Neural cell (in vitro differentiated cells): Measurements from ENCODE around the gene NOS1AP. TPM values are rescaled to one million over a fixed set of nuclear protein-coding genes. Genes with fewer than 3 reads are reported as not detected.

ENCODE experiments used
- H2AFZ ChIP-seq: fragments of 200-600, 300-800 bp; sonication (generic), shearing (Covaris generic); 2 replicates; pipeline ENCODE4 v1.6.0; 2014; ENCODE audit warnings: low read depth, mild to moderate bottlenecking, antibody characterized with exemption, low read length, moderate library complexity
- H3F3A ChIP-seq: fragments of 200-600 bp; shearing (Covaris generic); 2 replicates; pipeline ENCODE4 v1.6.1; 2016; ENCODE audit warnings: mild to moderate bottlenecking, moderate library complexity, mixed read lengths, antibody characterized with exemption, low read length; ENCODE audit not compliant: insufficient read depth, poor library complexity, severe bottlenecking
- H3K27ac ChIP-seq: fragments of 200-600, 300-800 bp; sonication (generic), shearing (Covaris generic); 2 replicates; pipeline ENCODE4 v1.5.1; 2014; ENCODE audit warnings: mild to moderate bottlenecking, low read length, moderate library complexity
- H3K27me3 ChIP-seq: fragments of 300-800, 200-600 bp; sonication (generic), shearing (Covaris generic); 2 replicates; pipeline ENCODE4 v1.6.0; 2014; ENCODE audit warnings: mild to moderate bottlenecking, low read depth, low read length, moderate library complexity; ENCODE audit not compliant: insufficient read depth
- H3K36me3 ChIP-seq: fragments of 300-800, 200-600 bp; sonication (generic), shearing (Covaris generic); 2 replicates; pipeline ENCODE4 v1.5.1; 2014; ENCODE audit warnings: mild to moderate bottlenecking, antibody characterized with exemption, low read length, moderate library complexity; ENCODE audit not compliant: insufficient read depth
- H3K4me2 ChIP-seq: fragments of 300-800, 200-600 bp; sonication (generic), shearing (Covaris generic); 2 replicates; pipeline ENCODE4 v1.6.0; 2014; ENCODE audit warnings: mild to moderate bottlenecking, low read length
- H3K4me3 ChIP-seq: fragments of 300-800, 200-600 bp; sonication (generic), shearing (Covaris generic); 2 replicates; pipeline ENCODE4 v1.5.1; 2014; ENCODE audit warnings: mild to moderate bottlenecking, low read length, moderate library complexity
- H3K79me2 ChIP-seq: fragments of 200-600 bp; shearing (Covaris generic); replicated peaks from 2 replicates; pipeline ENCODE4 v1.6.0; 2014; ENCODE audit warnings: mild to moderate bottlenecking, low read length, moderate library complexity; ENCODE audit not compliant: insufficient read depth
- H3K9ac ChIP-seq: fragments of 300-800, 200-600 bp; sonication (generic), shearing (Covaris generic); 2 replicates; pipeline ENCODE4 v1.6.1; 2016; ENCODE audit warnings: mild to moderate bottlenecking, low read length, mixed read lengths
- H3K9me2 ChIP-seq: fragments of 200-600 bp; shearing (Covaris generic); 2 replicates; pipeline ENCODE4 v1.6.1; 2016; ENCODE audit warnings: mild to moderate bottlenecking, low read length, mixed read lengths; ENCODE audit not compliant: insufficient read depth
- H3K9me3 ChIP-seq: fragments of 200-600, 300-800 bp; sonication (generic), shearing (Covaris generic); 2 replicates; pipeline ENCODE4 v1.6.1; 2016; ENCODE audit warnings: mild to moderate bottlenecking, mixed run types, low read length, moderate library complexity, mixed read lengths
- H4K20me1 ChIP-seq: fragments of 200-600 bp; shearing (Covaris generic); 2 replicates; pipeline ENCODE4 v1.6.1; 2016; ENCODE audit warnings: mild to moderate bottlenecking, mixed run types; ENCODE audit not compliant: insufficient read depth
- EP300 ChIP-seq: fragments of 450-650 bp; conservative IDR thresholded peaks from 2 replicates; pipeline ENCODE4 v1.6.1; 2014; ENCODE audit warnings: antibody characterized with exemption, mild to moderate bottlenecking, moderate library complexity; ENCODE audit not compliant: poor library complexity, severe bottlenecking
- EZH2 ChIP-seq: fragments of 200-600, 300-800 bp; shearing (Covaris generic), sonication (generic); IDR thresholded peaks from 2 replicates; pipeline ENCODE4 v1.6.1; 2014; ENCODE audit warnings: antibody characterized with exemption, low read length, borderline replicate concordance, mild to moderate bottlenecking; ENCODE audit not compliant: insufficient read depth, poor library complexity, severe bottlenecking
- MXI1 ChIP-seq: fragments of 450-650 bp; conservative IDR thresholded peaks from 2 replicates; pipeline ENCODE4 v1.6.1; 2014; ENCODE audit warnings: antibody characterized with exemption, mild to moderate bottlenecking; ENCODE audit not compliant: poor library complexity, severe bottlenecking
- POLR2AphosphoS5 ChIP-seq: IDR thresholded peaks from 2 replicates; pipeline ENCODE4 v1.6.1; 2012
- RAD21 ChIP-seq: fragments of 450-650 bp; conservative IDR thresholded peaks from 2 replicates; pipeline ENCODE4 v1.6.1; 2014; ENCODE audit warnings: antibody characterized with exemption, mild to moderate bottlenecking, moderate library complexity
- SMC3 ChIP-seq: fragments of 450-650 bp; conservative IDR thresholded peaks from 2 replicates; pipeline ENCODE4 v1.6.1; 2014; ENCODE audit warnings: antibody characterized with exemption, mild to moderate bottlenecking, moderate library complexity; ENCODE audit not compliant: poor library complexity
- TAF1 ChIP-seq: IDR thresholded peaks from 2 replicates; pipeline ENCODE4 v1.6.1; 2012; ENCODE audit warnings: low read depth
- polyA plus RNA-seq: library from polyadenylated mRNA; depleted of rRNA; stranded (reverse); fragments of >200 nt; gene quantifications from 2 replicates; pipeline ENCODE4 v1.2.3, GENCODE V29; 2014
- TF ChIP-seq, protein P1 (sequence below): fragments of 450-650 bp; IDR thresholded peaks from 2 replicates; pipeline ENCODE4 v1.5.1; 2014; ENCODE audit warnings: antibody characterized with exemption, mild to moderate bottlenecking, moderate library complexity; ENCODE audit not compliant: poor library complexity, severe bottlenecking
- TF ChIP-seq, protein P2 (sequence below): IDR thresholded peaks from 2 replicates; pipeline ENCODE4 v1.6.1; 2012; ENCODE audit warnings: borderline replicate concordance

Gene NOS1AP
- polyA plus RNA-seq, 1 donor from 2014 or later: 5.3 TPM

DNA sequence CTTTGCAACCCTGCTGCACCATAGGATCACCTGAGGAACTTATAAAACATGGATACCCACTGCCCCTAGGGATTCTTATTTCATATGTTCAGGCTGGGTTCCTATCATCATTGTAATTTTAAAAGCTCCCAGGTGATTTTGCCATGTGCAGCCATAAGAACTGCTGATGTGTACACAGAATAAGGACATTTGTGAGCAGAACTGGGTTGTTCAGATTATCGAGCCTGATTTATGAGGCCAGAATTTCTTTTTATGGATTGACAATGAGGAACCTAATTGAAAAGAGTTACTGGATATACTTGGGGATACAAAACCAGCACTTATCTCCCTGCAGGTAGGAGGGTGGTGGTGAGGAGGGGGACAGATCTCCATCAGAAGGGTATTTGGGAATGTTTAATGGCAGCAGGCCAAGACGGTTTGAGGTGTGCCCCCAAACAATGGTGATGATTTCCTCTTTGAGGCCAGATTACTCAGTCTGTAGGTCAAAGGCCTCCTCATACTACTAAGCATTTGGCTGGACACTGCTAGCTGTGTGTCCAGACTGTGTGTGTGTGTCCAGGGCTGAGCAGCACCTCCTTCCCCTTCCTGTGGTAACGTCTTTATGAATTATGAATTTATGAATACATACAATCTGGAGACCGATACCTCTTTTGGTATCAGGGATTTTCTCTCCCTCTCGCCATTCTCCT lies 18.9 kb downstream of the NOS1AP start:
- Histone ChIP-seq H3K9me3 (no peaks in the 10 kb centered on the region), H3F3A (no peaks in the 10 kb centered on the region), H3K79me2 (peaks cover 22% of the 10 kb centered on the region), H3K4me3 (no peak overlapping the region), H3K36me3 (no peaks in the 10 kb centered on the region), H3K4me2 (no peak overlapping the region), H3K27ac (no peak overlapping the region), H4K20me1 (no peaks in the 10 kb centered on the region), H3K9me2 (no peaks in the 10 kb centered on the region), H3K9ac (no peak overlapping the region), H3K27me3 (no peaks in the 10 kb centered on the region), H2AFZ (no peak overlapping the region)
- TF ChIP-seq SMC3: no peak
- TF ChIP-seq RAD21: no peak
- TF ChIP-seq, protein P1, sequence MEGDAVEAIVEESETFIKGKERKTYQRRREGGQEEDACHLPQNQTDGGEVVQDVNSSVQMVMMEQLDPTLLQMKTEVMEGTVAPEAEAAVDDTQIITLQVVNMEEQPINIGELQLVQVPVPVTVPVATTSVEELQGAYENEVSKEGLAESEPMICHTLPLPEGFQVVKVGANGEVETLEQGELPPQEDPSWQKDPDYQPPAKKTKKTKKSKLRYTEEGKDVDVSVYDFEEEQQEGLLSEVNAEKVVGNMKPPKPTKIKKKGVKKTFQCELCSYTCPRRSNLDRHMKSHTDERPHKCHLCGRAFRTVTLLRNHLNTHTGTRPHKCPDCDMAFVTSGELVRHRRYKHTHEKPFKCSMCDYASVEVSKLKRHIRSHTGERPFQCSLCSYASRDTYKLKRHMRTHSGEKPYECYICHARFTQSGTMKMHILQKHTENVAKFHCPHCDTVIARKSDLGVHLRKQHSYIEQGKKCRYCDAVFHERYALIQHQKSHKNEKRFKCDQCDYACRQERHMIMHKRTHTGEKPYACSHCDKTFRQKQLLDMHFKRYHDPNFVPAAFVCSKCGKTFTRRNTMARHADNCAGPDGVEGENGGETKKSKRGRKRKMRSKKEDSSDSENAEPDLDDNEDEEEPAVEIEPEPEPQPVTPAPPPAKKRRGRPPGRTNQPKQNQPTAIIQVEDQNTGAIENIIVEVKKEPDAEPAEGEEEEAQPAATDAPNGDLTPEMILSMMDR: no peak
- TF ChIP-seq, protein P2, sequence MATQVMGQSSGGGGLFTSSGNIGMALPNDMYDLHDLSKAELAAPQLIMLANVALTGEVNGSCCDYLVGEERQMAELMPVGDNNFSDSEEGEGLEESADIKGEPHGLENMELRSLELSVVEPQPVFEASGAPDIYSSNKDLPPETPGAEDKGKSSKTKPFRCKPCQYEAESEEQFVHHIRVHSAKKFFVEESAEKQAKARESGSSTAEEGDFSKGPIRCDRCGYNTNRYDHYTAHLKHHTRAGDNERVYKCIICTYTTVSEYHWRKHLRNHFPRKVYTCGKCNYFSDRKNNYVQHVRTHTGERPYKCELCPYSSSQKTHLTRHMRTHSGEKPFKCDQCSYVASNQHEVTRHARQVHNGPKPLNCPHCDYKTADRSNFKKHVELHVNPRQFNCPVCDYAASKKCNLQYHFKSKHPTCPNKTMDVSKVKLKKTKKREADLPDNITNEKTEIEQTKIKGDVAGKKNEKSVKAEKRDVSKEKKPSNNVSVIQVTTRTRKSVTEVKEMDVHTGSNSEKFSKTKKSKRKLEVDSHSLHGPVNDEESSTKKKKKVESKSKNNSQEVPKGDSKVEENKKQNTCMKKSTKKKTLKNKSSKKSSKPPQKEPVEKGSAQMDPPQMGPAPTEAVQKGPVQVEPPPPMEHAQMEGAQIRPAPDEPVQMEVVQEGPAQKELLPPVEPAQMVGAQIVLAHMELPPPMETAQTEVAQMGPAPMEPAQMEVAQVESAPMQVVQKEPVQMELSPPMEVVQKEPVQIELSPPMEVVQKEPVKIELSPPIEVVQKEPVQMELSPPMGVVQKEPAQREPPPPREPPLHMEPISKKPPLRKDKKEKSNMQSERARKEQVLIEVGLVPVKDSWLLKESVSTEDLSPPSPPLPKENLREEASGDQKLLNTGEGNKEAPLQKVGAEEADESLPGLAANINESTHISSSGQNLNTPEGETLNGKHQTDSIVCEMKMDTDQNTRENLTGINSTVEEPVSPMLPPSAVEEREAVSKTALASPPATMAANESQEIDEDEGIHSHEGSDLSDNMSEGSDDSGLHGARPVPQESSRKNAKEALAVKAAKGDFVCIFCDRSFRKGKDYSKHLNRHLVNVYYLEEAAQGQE: no peak
- TF ChIP-seq POLR2AphosphoS5: no peak
- no peak for TF ChIP-seq EP300
- no peak for TF ChIP-seq EZH2
- TF ChIP-seq TAF1: no peak
- TF ChIP-seq MXI1: no peak

DNA sequence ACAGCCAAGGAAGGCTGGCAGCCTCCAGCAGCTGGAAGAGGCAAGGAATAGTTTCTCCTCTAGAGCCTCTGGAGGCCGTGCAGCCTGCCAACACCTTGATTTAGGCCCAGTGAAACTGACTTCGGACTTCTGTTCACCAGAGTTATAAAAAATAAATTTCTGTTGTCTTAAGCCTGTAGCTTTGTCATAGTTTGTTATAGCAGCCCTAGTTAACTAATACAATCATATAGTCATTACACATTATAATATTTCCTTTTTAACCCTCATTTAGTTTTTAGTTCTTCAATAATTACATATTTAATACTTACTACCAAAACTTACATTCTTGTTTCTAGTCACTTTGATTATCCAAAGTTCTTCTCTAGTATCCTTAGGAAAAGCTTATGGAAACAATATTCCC lies 20.3 kb downstream of the NOS1AP start:
- TF ChIP-seq RAD21: no peak
- TF ChIP-seq, protein P1: no peak
- TF ChIP-seq TAF1: no peak
- TF ChIP-seq, protein P2: no peak
- TF ChIP-seq SMC3: no peak
- TF ChIP-seq EP300: no peak
- no peak for TF ChIP-seq EZH2
- TF ChIP-seq POLR2AphosphoS5: no peak
- TF ChIP-seq MXI1: no peak
- H3K9ac ChIP-seq: no peak overlapping the region
- H3F3A ChIP-seq: no peaks in the 10 kb centered on the region
- H3K4me3 ChIP-seq: no peak overlapping the region
- H4K20me1 ChIP-seq: no peaks in the 10 kb centered on the region
- H3K9me3 ChIP-seq: no peaks in the 10 kb centered on the region
- H3K9me2 ChIP-seq: no peaks in the 10 kb centered on the region
- no peak overlapping the region for H3K4me2 ChIP-seq
- H3K27me3 ChIP-seq: no peaks in the 10 kb centered on the region
- H3K79me2 ChIP-seq: peaks cover 29% of the 10 kb centered on the region
- H3K36me3 ChIP-seq: no peaks in the 10 kb centered on the region
- H3K27ac ChIP-seq: no peak overlapping the region
- H2AFZ ChIP-seq: no peak overlapping the region
